Stomach (tissue), 9 donors: ENCODE results near the gene PPOX. TPM values are rescaled to one million over a fixed set of nuclear protein-coding genes. Genes with fewer than 3 reads are reported as not detected.

Experiments used
- DNase-seq, 2 donors: peaks; one replicate each; pipeline versions ENCODE4 v3.0.0 to v3.0.0-alpha.2; 2013 to 2019
- H3K27ac ChIP-seq, 5 donors: fragments of 200-600 bp in 4 of 5; sonication (generic) in 4 of 5; one replicate each; pipeline ENCODE4 v1.5.1; 2013 to 2019; ENCODE audit warnings: mild to moderate bottlenecking in 1 of 5, moderate library complexity in 1 of 5
- H3K27me3 ChIP-seq, 3 donors: fragments of 200-600 bp; sonication (generic); one replicate each; pipeline ENCODE4 v1.5.1; 2017 to 2019; ENCODE audit warnings: mixed run types in 1 of 3
- H3K36me3 ChIP-seq, 4 donors: fragments of 200-600 bp; sonication (generic); 1 replicate in 3 of 4; 2 replicates in 1 of 4; pipeline ENCODE4 v1.5.1; 2016 to 2019
- H3K4me1 ChIP-seq, 4 donors: fragments of 200-600 bp; sonication (generic); one replicate each; pipeline ENCODE4 v1.5.1; 2016 to 2019
- H3K4me3 ChIP-seq, 4 donors: fragments of 200-600 bp; sonication (generic) in 3 of 4; one replicate each; pipeline ENCODE4 v1.5.1; 2016 to 2019; ENCODE audit warnings: mild to moderate bottlenecking in 1 of 4
- H3K9me3 ChIP-seq, 4 donors: fragments of 200-600 bp; sonication (generic); one replicate each; pipeline ENCODE4 v1.5.1; 2016 to 2019
- EP300 ChIP-seq: sonication (generic); formaldehyde crosslinking; IDR thresholded peaks from one replicate; pipeline ENCODE4 v1.6.1; 2017; ENCODE audit warnings: antibody characterized with exemption
- POLR2A ChIP-seq, 4 donors: fragments of 450-650 bp; IDR thresholded peaks; one replicate each; pipeline ENCODE4 v1.6.1; 2016; ENCODE audit warnings: antibody characterized with exemption in 4 of 4, control low read depth in 2 of 4, mild to moderate bottlenecking in 1 of 4, moderate library complexity in 1 of 4
- POLR2AphosphoS5 ChIP-seq, 3 donors: sonication (generic); formaldehyde crosslinking; IDR thresholded peaks; one replicate each; pipeline ENCODE4 v1.6.1; 2016; ENCODE audit warnings: antibody characterized with exemption in 3 of 3
- WGBS, 5 donors: extraction: QIAGEN DNeasy Blood & Tissue Kit in 3 of 5; methylation state at CpG; one replicate each; pipeline versions ENCODE4 v1.1.5 to v1.1.7; 2013 to 2018; 5-methylcytosine and 5-hydroxymethylcytosine counted together
- intact Hi-C: fragments of 100-400 bp; cut with DNase I; formaldehyde crosslinking; loops from one replicate; pipeline ENCODE4 v1.15.1; 2023; ENCODE audit warnings: low total_unique reads
- polyA plus RNA-seq, 3 donors: library from polyadenylated mRNA; stranded (reverse); fragments of 200-250 nt; gene quantifications; one replicate each; pipeline ENCODE4 v1.2.3, GENCODE V29; 2013
- total RNA-seq, 5 donors: library from RNA; depleted of rRNA; stranded (reverse); fragments of >200 nt; gene quantifications; one replicate each; pipeline versions ENCODE4 v1.1.0 to v1.2.3, GENCODE V29; 2014 to 2016
- TF ChIP-seq, protein P1 (sequence below), 7 experiments: fragments of 450-650 bp in 4 of 7; fragments of 200-600 bp in 3 of 7; sonication (generic) in 3 of 7; IDR thresholded peaks; one replicate each; pipeline ENCODE4 v1.5.1; 2016 to 2019; ENCODE audit warnings: antibody characterized with exemption in 7 of 7, control low read depth in 2 of 7, mild to moderate bottlenecking in 1 of 7
- donor health status: healthy with polysubstance abuse.
- donor health status: Bipolar disorder and iron deficiency.
- donor health status: healthy.

PPOX gene
- total and polyA plus RNA-seq, 8 donors = 9.5 to 52.7 (median 31.8) TPM

DNA sequence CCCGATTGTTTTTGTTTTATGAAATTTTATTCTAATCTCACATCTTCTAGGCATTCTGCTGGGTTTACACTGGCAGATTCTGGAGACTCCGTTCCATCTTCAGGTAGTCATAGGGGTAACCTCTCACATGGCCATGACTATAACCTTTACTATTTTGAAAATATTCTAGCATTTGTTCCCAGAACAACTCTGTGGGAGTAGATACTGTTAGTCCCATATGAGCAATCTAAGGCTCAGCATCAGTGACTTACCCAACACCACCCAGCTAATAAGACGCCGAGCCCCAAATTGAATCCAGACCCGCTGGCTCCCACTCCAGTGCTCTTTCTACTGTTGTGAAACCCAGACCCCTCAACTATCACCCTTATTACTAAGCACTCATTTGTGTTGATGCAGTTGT is 22.8 kb downstream of the PPOX start:
- H3K4me1 ChIP-seq = peaks cover 9 to 44% (median 17%) of the 10 kb centered on the region in 4 donors
- H3K4me3 ChIP-seq = no peak overlapping the region
- intact Hi-C loops = no loop called here
- no peak for DNase-seq
- no peaks in the 10 kb centered on the region for H3K9me3 ChIP-seq
- 89 to 97% (median 93%) methylated on average over 5 of the region's 5 CpGs for WGBS, 5 donors
- TF ChIP-seq EP300 (no peak), POLR2A (IDR thresholded peaks at IDR 0.05) (no peak)
- TF ChIP-seq, protein P1, sequence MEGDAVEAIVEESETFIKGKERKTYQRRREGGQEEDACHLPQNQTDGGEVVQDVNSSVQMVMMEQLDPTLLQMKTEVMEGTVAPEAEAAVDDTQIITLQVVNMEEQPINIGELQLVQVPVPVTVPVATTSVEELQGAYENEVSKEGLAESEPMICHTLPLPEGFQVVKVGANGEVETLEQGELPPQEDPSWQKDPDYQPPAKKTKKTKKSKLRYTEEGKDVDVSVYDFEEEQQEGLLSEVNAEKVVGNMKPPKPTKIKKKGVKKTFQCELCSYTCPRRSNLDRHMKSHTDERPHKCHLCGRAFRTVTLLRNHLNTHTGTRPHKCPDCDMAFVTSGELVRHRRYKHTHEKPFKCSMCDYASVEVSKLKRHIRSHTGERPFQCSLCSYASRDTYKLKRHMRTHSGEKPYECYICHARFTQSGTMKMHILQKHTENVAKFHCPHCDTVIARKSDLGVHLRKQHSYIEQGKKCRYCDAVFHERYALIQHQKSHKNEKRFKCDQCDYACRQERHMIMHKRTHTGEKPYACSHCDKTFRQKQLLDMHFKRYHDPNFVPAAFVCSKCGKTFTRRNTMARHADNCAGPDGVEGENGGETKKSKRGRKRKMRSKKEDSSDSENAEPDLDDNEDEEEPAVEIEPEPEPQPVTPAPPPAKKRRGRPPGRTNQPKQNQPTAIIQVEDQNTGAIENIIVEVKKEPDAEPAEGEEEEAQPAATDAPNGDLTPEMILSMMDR (IDR thresholded peaks at IDR 0.05) = no peak
- peaks cover 0 to 25% (median 15%) of the 10 kb centered on the region in 4 donors for H3K36me3 ChIP-seq
- H3K27me3 ChIP-seq = no peaks in the 10 kb centered on the region
- H3K27ac ChIP-seq = no peak overlapping the region

DNA sequence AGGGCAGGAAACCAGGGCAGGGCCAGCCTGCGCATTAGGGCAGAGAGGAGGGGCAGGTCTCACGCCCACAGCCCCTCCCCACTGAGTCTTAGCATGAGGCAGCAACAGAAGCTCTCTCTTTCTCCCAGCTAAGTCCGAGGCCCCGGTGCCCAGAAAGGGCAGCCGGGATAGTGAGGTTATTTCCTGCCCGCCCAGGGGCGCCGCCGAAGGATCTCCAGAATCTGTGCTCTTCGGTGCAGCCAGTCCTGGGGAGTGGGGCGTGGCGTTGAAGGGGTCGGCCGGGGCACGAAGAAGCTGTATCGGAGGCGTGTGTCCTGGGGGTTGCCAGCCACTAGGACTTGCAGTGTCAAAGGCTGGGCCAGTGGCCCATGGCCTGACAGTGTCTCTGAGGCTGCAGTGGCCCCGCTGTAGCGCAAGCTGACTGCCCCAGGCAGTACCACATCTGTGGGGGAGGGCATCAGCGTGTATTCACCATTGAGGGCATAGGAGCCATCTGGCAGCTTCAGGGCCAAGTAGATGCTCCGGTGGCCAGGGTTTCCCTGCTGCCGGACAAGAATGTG is 24.8 kb downstream of the PPOX start:
- H3K4me3 ChIP-seq = no peak overlapping the region
- DNase-seq = peak in 1 of 2 donors; percentile 38
- peak in 1 of 3 donors; percentile 16 for TF ChIP-seq POLR2AphosphoS5 (IDR thresholded peaks at IDR 0.05)
- TF ChIP-seq, protein P1 (IDR thresholded peaks at IDR 0.05) = no peak
- H3K27ac ChIP-seq = no peak overlapping the region
- H3K36me3 ChIP-seq = peaks cover 0 to 34% (median 20%) of the 10 kb centered on the region in 4 donors
- H3K27me3 ChIP-seq = no peaks in the 10 kb centered on the region
- H3K9me3 ChIP-seq = no peaks in the 10 kb centered on the region
- intact Hi-C loops = no loop called here
- H3K4me1 ChIP-seq = peaks cover 6 to 51% (median 19%) of the 10 kb centered on the region in 4 donors
- 52 to 67% (median 55%) methylated on average over 21 to 22 of the region's 22 CpGs for WGBS, 5 donors

DNA sequence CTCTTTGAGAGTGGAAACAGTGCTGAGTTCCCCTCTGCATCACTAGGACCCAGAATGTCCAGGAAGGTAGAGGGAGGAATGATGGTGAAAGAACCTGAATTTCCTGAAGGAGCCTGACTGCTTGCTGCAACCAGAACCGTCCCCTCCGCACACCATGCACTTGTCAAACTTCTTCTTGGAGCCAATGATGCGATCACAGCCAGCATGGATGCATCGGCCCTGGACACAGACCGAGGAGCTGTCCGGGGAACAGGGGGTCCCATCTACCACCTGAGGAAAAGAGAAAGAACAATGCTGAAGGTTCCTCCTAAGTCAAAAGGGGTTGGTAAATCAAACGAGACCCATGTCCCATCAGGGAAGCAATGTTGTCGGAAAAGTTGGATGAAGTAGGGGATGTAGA is 25.7 kb downstream of the PPOX start:
- no peak overlapping the region for H3K27ac ChIP-seq
- WGBS, 5 donors = 41 to 77% (median 66%) methylated on average over 7 to 8 of the region's 8 CpGs
- intact Hi-C loops = no loop called here

DNA sequence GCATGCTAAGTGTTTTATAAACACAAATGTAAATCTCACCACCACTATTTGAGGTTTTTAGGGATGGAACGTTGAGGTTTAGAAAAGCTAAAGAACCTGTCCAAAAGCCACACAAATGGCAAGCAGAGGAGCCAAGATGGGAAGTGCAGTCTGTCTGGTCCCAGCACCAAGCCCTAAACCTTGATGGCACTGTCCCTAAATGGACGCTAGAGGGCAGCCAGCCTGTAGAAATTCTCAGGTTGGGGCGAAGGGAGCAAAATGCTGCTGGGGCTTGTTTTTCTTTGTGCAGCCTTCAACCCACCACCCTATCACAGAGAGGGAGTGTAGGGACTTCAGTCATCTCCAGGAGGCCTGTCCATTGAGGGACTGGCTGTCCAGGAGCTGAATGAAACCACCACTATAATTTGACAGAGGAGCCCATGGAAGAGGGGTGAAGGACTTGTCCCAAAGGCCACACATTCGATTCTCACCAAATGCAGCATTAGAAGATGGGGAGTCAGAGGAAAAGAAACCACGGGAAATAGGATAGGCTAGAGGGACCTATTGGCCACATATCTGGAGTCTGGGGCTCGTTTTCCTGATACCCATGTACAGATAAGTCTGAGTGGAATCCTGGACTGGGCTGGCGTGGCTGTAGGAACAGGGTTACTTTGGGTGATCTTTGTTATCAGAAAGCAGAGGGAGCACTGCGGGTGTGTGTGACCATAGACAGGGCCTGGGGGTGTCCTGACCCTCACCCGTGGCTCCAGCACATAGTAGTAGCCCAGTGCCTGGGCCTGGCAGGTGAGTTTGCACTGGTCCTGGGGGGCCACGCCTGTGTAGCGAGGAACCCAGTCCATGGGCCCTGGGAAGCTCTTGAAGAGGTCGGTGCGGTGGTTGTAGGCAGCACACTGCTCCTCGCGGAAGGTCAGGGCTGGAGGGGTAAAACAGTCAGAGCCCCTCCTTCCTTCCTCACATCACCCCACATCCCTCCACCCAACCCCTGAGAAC is 26.5 kb downstream of the PPOX start:
- peak overlapping the region in 2 of 4 donors; percentile 6 to 56 for H3K4me3 ChIP-seq
- peak overlapping the region in 2 of 5 donors; percentile 35 to 37 for H3K27ac ChIP-seq
- no peak for TF ChIP-seq POLR2A (IDR thresholded peaks at IDR 0.05)
- peak in 1 of 3 donors; percentile 35 for TF ChIP-seq POLR2AphosphoS5 (IDR thresholded peaks at IDR 0.05)
- no peak for TF ChIP-seq EP300
- TF ChIP-seq, protein P1 (IDR thresholded peaks at IDR 0.05) = peak in 5 of 7 experiments; percentile 66 to 90 (median 83)
- DNase-seq = peak; percentile 72 to 90
- no peaks in the 10 kb centered on the region for H3K9me3 ChIP-seq
- 38 to 57% (median 54%) methylated on average over 10 to 15 of the region's 15 CpGs for WGBS, 5 donors
- H3K36me3 ChIP-seq = peaks cover 0 to 34% (median 20%) of the 10 kb centered on the region in 4 donors
- peaks cover 0 to 1% (median 0%) of the 10 kb centered on the region in 3 donors for H3K27me3 ChIP-seq
- intact Hi-C loops = no loop called here
- H3K4me1 ChIP-seq = peaks cover 6 to 59% (median 29%) of the 10 kb centered on the region in 4 donors

More for the DNA sequence above, 25.7 kb downstream of the PPOX start:
- TF ChIP-seq, protein P1 (IDR thresholded peaks at IDR 0.05) = no peak
- TF ChIP-seq POLR2A (IDR thresholded peaks at IDR 0.05) (no peak), EP300 (no peak), POLR2AphosphoS5 (IDR thresholded peaks at IDR 0.05) (no peak)
- no peaks in the 10 kb centered on the region for H3K9me3 ChIP-seq
- no peak overlapping the region for H3K4me3 ChIP-seq
- H3K4me1 ChIP-seq = peaks cover 6 to 53% (median 24%) of the 10 kb centered on the region in 4 donors
- no peak for DNase-seq
- H3K27me3 ChIP-seq = no peaks in the 10 kb centered on the region
- peaks cover 0 to 34% (median 20%) of the 10 kb centered on the region in 4 donors for H3K36me3 ChIP-seq
